ENCODE data around the gene ZNF69.
"Not testable (repeated sequence)": the region's sequence is repeated elsewhere in the genome, so short reads cannot be mapped to it uniquely, and the experiment has no call there.

Gene ZNF69

GRCh38 chr19:11948646-11949045 lies 61.1 kb downstream of the ZNF69 start:
- no peak overlapping the region for H3K27ac ChIP-seq (replicated peaks)
- no peak overlapping the region for H3K4me3 ChIP-seq (replicated peaks; ENCODE audit: insufficient read depth, low read length)
- DNase-seq (ENCODE audit: low read depth in 1 of 2, low spot score in 1 of 2), result no peak

GRCh38 chr19:11949201-11949600 lies 61.6 kb downstream of the ZNF69 start:
- TF ChIP-seq SPI1 (IDR thresholded peaks at IDR 0.05; ENCODE audit: borderline replicate concordance, low read depth) (no peak), GABPA (IDR thresholded peaks at IDR 0.05; ENCODE audit: low read depth) (no peak), POLR2AphosphoS5 (IDR thresholded peaks at IDR 0.05; ENCODE audit: low read depth) (peak; percentile 26; the same call in 1 of the 2 replicates)
- no peak overlapping the region for H3K27ac ChIP-seq (replicated peaks)
- no peaks in the 10 kb centered on the region for H3K27me3 ChIP-seq (ENCODE audit: insufficient read depth, poor library complexity, severe bottlenecking)
- DNase-seq (ENCODE audit: low read depth in 1 of 2, low spot score in 1 of 2), result no peak
- no peak overlapping the region for H3K4me3 ChIP-seq (replicated peaks; ENCODE audit: insufficient read depth, low read length)

More at GRCh38 chr19:11948646-11949045, 61.1 kb downstream of the ZNF69 start:
- no peaks in the 10 kb centered on the region for H3K27me3 ChIP-seq (ENCODE audit: insufficient read depth, poor library complexity, severe bottlenecking)
- TF ChIP-seq GABPA (IDR thresholded peaks at IDR 0.05; ENCODE audit: low read depth), result no peak
- no peak for TF ChIP-seq CTCF (IDR thresholded peaks at IDR 0.05; ENCODE audit: insufficient read depth, low read length)
- TF ChIP-seq POLR2AphosphoS5 (IDR thresholded peaks at IDR 0.05; ENCODE audit: low read depth), result no peak
- TF ChIP-seq REST (IDR thresholded peaks at IDR 0.05; ENCODE audit: insufficient replicate concordance, low read depth), result no peak
- no peak for TF ChIP-seq SPI1 (IDR thresholded peaks at IDR 0.05; ENCODE audit: borderline replicate concordance, low read depth)

- H3K4me3 ChIP-seq (replicated peaks; ENCODE audit: insufficient read depth, low read length); H3K27me3 ChIP-seq (ENCODE audit: insufficient read depth, poor library complexity, severe bottlenecking); DNase-seq (ENCODE audit: low read depth in 1 of 2, low spot score in 1 of 2); H3K27ac ChIP-seq (replicated peaks): not testable (repeated sequence)
- TF ChIP-seq POLR2AphosphoS5 (IDR thresholded peaks at IDR 0.05; ENCODE audit: low read depth), result peak; percentile 42; the same call in 1 of the 2 replicates
Measured at GRCh38 chr19:11949614-11950080, 62.1 kb downstream of the ZNF69 start.

GRCh38 chr19:11950312-11950711 lies 62.7 kb downstream of the ZNF69 start:
- Histone ChIP-seq H3K27ac (replicated peaks) (no peak overlapping the region), H3K27me3 (ENCODE audit: insufficient read depth, poor library complexity, severe bottlenecking) (no peaks in the 10 kb centered on the region), H3K4me3 (replicated peaks; ENCODE audit: insufficient read depth, low read length) (no peak overlapping the region)
- TF ChIP-seq SPI1 (IDR thresholded peaks at IDR 0.05; ENCODE audit: borderline replicate concordance, low read depth) (no peak), POLR2AphosphoS5 (IDR thresholded peaks at IDR 0.05; ENCODE audit: low read depth) (no peak), GABPA (IDR thresholded peaks at IDR 0.05; ENCODE audit: low read depth) (no peak), CTCF (IDR thresholded peaks at IDR 0.05; ENCODE audit: insufficient read depth, low read length) (no peak)
- DNase-seq (ENCODE audit: low read depth in 1 of 2, low spot score in 1 of 2), result no peak
